Measurements from ENCODE around the gene SHB.

SHB gene

GRCh38 chr9:38004809-38005560, 64.0 kb downstream of the SHB start:
- DNase-seq, result no peak

- DNase-seq, result no peak
Observed at GRCh38 chr9:38003946-38004808, 64.8 kb downstream of the SHB start.

- no peak for DNase-seq
Observed at GRCh38 chr9:38003230-38003629, 65.8 kb downstream of the SHB start.

GRCh38 chr9:38001430-38001829, 67.6 kb downstream of the SHB start:
- DNase-seq, result no peak

- no peak for DNase-seq
Observed at GRCh38 chr9:38000735-38001134, 68.3 kb downstream of the SHB start.

- no peak for DNase-seq
Observed at GRCh38 chr9:38000332-38000731, 68.7 kb downstream of the SHB start.

GRCh38 chr9:37999588-38000189, 69.3 kb downstream of the SHB start:
- DNase-seq, result no peak

GRCh38 chr9:37998881-37999587, 70.0 kb downstream of the SHB start:
- no peak for DNase-seq

GRCh38 chr9:37997636-37998374, 71.2 kb downstream of the SHB start:
- no peak for DNase-seq

GRCh38 chr9:37996819-37997217, 72.2 kb downstream of the SHB start:
- no peak for DNase-seq

GRCh38 chr9:37995961-37996818, 72.8 kb downstream of the SHB start:
- no peak for DNase-seq

GRCh38 chr9:37995348-37995737, 73.7 kb downstream of the SHB start:
- DNase-seq, result no peak

GRCh38 chr9:37994639-37995347, 74.2 kb downstream of the SHB start:
- peak; percentile 89 for DNase-seq

- DNase-seq, result no peak
Observed at GRCh38 chr9:37992924-37993349, 76.1 kb downstream of the SHB start.

- no peak for DNase-seq
Observed at GRCh38 chr9:37990404-37991015, 78.5 kb downstream of the SHB start.

- no peak for DNase-seq
Observed at GRCh38 chr9:37989701-37990100, 79.3 kb downstream of the SHB start.

- DNase-seq, result no peak
Observed at GRCh38 chr9:37988602-37989001, 80.4 kb downstream of the SHB start.

GRCh38 chr9:37988041-37988440, 81.0 kb downstream of the SHB start:
- DNase-seq, result no peak

GRCh38 chr9:37987467-37987981, 81.5 kb downstream of the SHB start:
- DNase-seq, result no peak

GRCh38 chr9:37986771-37987258, 82.2 kb downstream of the SHB start:
- DNase-seq, result no peak

All from femur (tissue), 1 donor.